Cardiac muscle cell (in vitro differentiated cells and primary cell): ENCODE results near the gene BIN1. TPM values are rescaled to one million over a fixed set of nuclear protein-coding genes. Genes with fewer than 3 reads are reported as not detected.
A peak's percentile ranks its signal among the peaks of the same experiment; 100 is the strongest.

ENCODE experiments used
- DNase-seq, 2 donors: peaks; one replicate each; pipeline versions ENCODE4 v3.0.0 to v3.0.0-alpha.2; 2010 to 2017; ENCODE audit warnings: low read depth in 1 of 2, low spot score in 1 of 2
- H3K27ac ChIP-seq: fragments of 200-600 bp; sonication (generic); 2 replicates; pipeline ENCODE4 v1.5.1; 2016
- H3K27me3 ChIP-seq: fragments of 200-600 bp; sonication (generic); 2 replicates; pipeline ENCODE4 v1.6.0; 2016; ENCODE audit warnings: control low read depth
- H3K36me3 ChIP-seq: fragments of 200-600 bp; sonication (generic); 2 replicates; pipeline ENCODE4 v1.5.1; 2016; ENCODE audit warnings: control low read depth
- H3K4me1 ChIP-seq: fragments of 200-600 bp; sonication (generic); 2 replicates; pipeline ENCODE4 v1.8.1; 2017; ENCODE audit warnings: low read depth, mild to moderate bottlenecking, mixed run types
- H3K4me3 ChIP-seq: fragments of 200-600 bp; sonication (generic); 2 replicates; pipeline ENCODE4 v1.5.1; 2016; ENCODE audit warnings: mild to moderate bottlenecking
- H3K9me3 ChIP-seq: fragments of 200-600 bp; sonication (generic); 2 replicates; pipeline ENCODE4 v1.5.1; 2017; ENCODE audit warnings: low read depth, mild to moderate bottlenecking, control low read depth
- CTCF ChIP-seq: IDR thresholded peaks from 2 replicates; pipeline ENCODE4 v1.5.1; 2012; ENCODE audit warnings: low read depth, mild to moderate bottlenecking, low read length
- polyA plus RNA-seq: library from polyadenylated mRNA; unstranded; fragments of >200 nt; fragmentation: Nextera tagmentation; extraction: Ambion mirVana; gene quantifications from 2 replicates; pipeline ENCODE4 v1.2.1, GENCODE V29; 2016
- total RNA-seq: library from RNA; depleted of rRNA; stranded (reverse); fragments of >200 nt; gene quantifications from 2 replicates; pipeline ENCODE4 v1.2.3, GENCODE V29; 2016

BIN1 gene
- total and polyA plus RNA-seq, 2 experiments from 2014 or later: 44.7 to 94.9 TPM

GRCh38 chr2:127117603-127118002 lies 10.6 kb upstream of the BIN1 start:
- Histone ChIP-seq H3K4me1 (no peaks in the 10 kb centered on the region), H3K4me3 (no peak overlapping the region), H3K9me3 (no peaks in the 10 kb centered on the region), H3K36me3 (no peaks in the 10 kb centered on the region), H3K27me3 (peaks cover 7% of the 10 kb centered on the region), H3K27ac (no peak overlapping the region)
- no peak for TF ChIP-seq CTCF
- no peak for DNase-seq

GRCh38 chr2:127115471-127116199 lies 8.7 kb upstream of the BIN1 start:
- H3K4me1 ChIP-seq: no peaks in the 10 kb centered on the region
- H3K4me3 ChIP-seq: no peak overlapping the region
- H3K36me3 ChIP-seq: no peaks in the 10 kb centered on the region
- H3K9me3 ChIP-seq: no peaks in the 10 kb centered on the region
- no peak overlapping the region for H3K27ac ChIP-seq
- no peak for TF ChIP-seq CTCF
- peaks cover 7% of the 10 kb centered on the region for H3K27me3 ChIP-seq
- DNase-seq: no peak

- H3K36me3 ChIP-seq: no peaks in the 10 kb centered on the region
- H3K27ac ChIP-seq: no peak overlapping the region
- TF ChIP-seq CTCF: no peak
- no peaks in the 10 kb centered on the region for H3K4me1 ChIP-seq
- H3K9me3 ChIP-seq: no peaks in the 10 kb centered on the region
- DNase-seq: no peak
- H3K4me3 ChIP-seq: no peak overlapping the region
- peaks cover 7% of the 10 kb centered on the region for H3K27me3 ChIP-seq
Measured at GRCh38 chr2:127110985-127111384, 4.0 kb upstream of the BIN1 start.

- Histone ChIP-seq H3K4me3 (peak overlapping the region; percentile 45), H3K9me3 (no peaks in the 10 kb centered on the region), H3K27ac (no peak overlapping the region), H3K4me1 (no peaks in the 10 kb centered on the region), H3K27me3 (no peaks in the 10 kb centered on the region), H3K36me3 (no peaks in the 10 kb centered on the region)
- DNase-seq: no peak
- no peak for TF ChIP-seq CTCF
Measured at GRCh38 chr2:127108090-127108523, 1.2 kb upstream of the BIN1 start.

GRCh38 chr2:127107622-127107999 lies 657 bp upstream of the BIN1 start:
- Histone ChIP-seq H3K4me1 (no peaks in the 10 kb centered on the region), H3K27me3 (no peaks in the 10 kb centered on the region), H3K36me3 (no peaks in the 10 kb centered on the region), H3K27ac (no peak overlapping the region), H3K4me3 (peak overlapping the region; percentile 45), H3K9me3 (no peaks in the 10 kb centered on the region)
- TF ChIP-seq CTCF: peak; percentile 14
- DNase-seq: peak in 1 of 2 donors; percentile 37
